RWPE2 (cell line): ENCODE data around the gene UEVLD.
A peak's percentile ranks its signal among the peaks of the same experiment; 100 is the strongest.

Source experiments
- ATAC-seq: fragments of 200-7000 bp; cut with Tn5 transposase; 3 replicates; pipeline ENCODE4 v1.9.1; 2021; ENCODE audit warnings: low read depth
- DNase-seq: peaks from one replicate; pipeline ENCODE4 v3.0.0-alpha.2; 2020; ENCODE audit warnings: low spot score
- H3K27ac ChIP-seq: fragments of 450-650 bp; 2 replicates; pipeline ENCODE4 v1.5.1; 2017; ENCODE audit warnings: mild to moderate bottlenecking; ENCODE audit not compliant: poor library complexity, severe bottlenecking
- H3K27me3 ChIP-seq: fragments of 250-450 bp; sonication (Bioruptor Pico); 2 replicates; pipeline ENCODE4 v1.5.1; 2021; ENCODE audit warnings: mild to moderate bottlenecking, moderate library complexity; ENCODE audit not compliant: insufficient read depth, poor library complexity, severe bottlenecking
- H3K36me3 ChIP-seq: fragments of 250-450 bp; sonication (Bioruptor Pico); 2 replicates; pipeline ENCODE4 v1.5.1; 2020; ENCODE audit warnings: low read depth, mild to moderate bottlenecking, moderate library complexity
- H3K4me1 ChIP-seq: fragments of 250-450 bp; sonication (Bioruptor Pico); 2 replicates; pipeline ENCODE4 v1.5.1; 2021; ENCODE audit warnings: mild to moderate bottlenecking, moderate library complexity; ENCODE audit not compliant: insufficient read depth, poor library complexity, severe bottlenecking
- H3K4me3 ChIP-seq: fragments of 250-450 bp; sonication (Bioruptor Pico); 2 replicates; pipeline ENCODE4 v1.5.1; 2021; ENCODE audit warnings: mild to moderate bottlenecking, moderate library complexity; ENCODE audit not compliant: severe bottlenecking
- H3K9me3 ChIP-seq: fragments of 250-450 bp; sonication (Bioruptor Pico); 2 replicates; pipeline ENCODE4 v1.5.1; 2021; ENCODE audit warnings: mild to moderate bottlenecking, moderate library complexity; ENCODE audit not compliant: severe bottlenecking
- CTCF ChIP-seq: fragments of 450-650 bp; IDR thresholded peaks from one replicate; pipeline ENCODE4 v1.5.1; 2017; ENCODE audit warnings: mild to moderate bottlenecking, moderate library complexity; ENCODE audit not compliant: poor library complexity, severe bottlenecking

The UEVLD gene

GRCh38 chr11:18588297-18589252, at the start of gene UEVLD:
UEVLD (minus strand) TSS chr11:18588734; CDS start chr11:18588654, 80 bp downstream.
- peaks cover 13% of the 10 kb centered on the region for H3K4me1 ChIP-seq
- H3K36me3 ChIP-seq: peaks cover 4% of the 10 kb centered on the region
- DNase-seq (peak; percentile 87), ATAC-seq (peak; percentile 81)
- H3K27ac ChIP-seq: peak within 1 kb of the TSS; percentile 43
- no peaks in the 10 kb centered on the region for H3K9me3 ChIP-seq
- no peaks in the 10 kb centered on the region for H3K27me3 ChIP-seq
- peak within 1 kb of the TSS; percentile 75 for H3K4me3 ChIP-seq
- no peak for TF ChIP-seq CTCF

- Histone ChIP-seq H3K36me3 (no peaks in the 10 kb centered on the region; the same call in 1 of the 2 replicates), H3K9me3 (no peaks in the 10 kb centered on the region), H3K4me1 (peaks cover 11% of the 10 kb centered on the region), H3K4me3 (peak within 1 kb of the TSS; percentile 71), H3K27ac (peak within 1 kb of the TSS; percentile 44), H3K27me3 (no peaks in the 10 kb centered on the region)
- ATAC-seq: peak; percentile 95
- DNase-seq: peak; percentile 99
- no peak for TF ChIP-seq CTCF
Observed at GRCh38 chr11:18634140-18635032, 45.9 kb upstream of the UEVLD start, which contains the start of gene SPTY2D1. SPTY2D1 (minus strand) TSS chr11:18634342; CDS start chr11:18634257, 85 bp downstream.

- DNase-seq (no peak), ATAC-seq (no peak)
Observed at GRCh38 chr11:18633256-18634139, 45.0 kb upstream of the UEVLD start.

More at GRCh38 chr11:18633256-18634139, 45.0 kb upstream of the UEVLD start:
- peaks cover 11% of the 10 kb centered on the region for H3K4me1 ChIP-seq
- H3K4me3 ChIP-seq: peak overlapping the region; percentile 71
- H3K9me3 ChIP-seq: no peaks in the 10 kb centered on the region
- peak overlapping the region; percentile 44 for H3K27ac ChIP-seq
- H3K27me3 ChIP-seq: no peaks in the 10 kb centered on the region
- no peaks in the 10 kb centered on the region; the same call in 1 of the 2 replicates for H3K36me3 ChIP-seq
- TF ChIP-seq CTCF: no peak
